HEK293 (cell line): Measurements from ENCODE around the gene DSE.

Experiments
- CTCF ChIA-PET: fragments of 350-600 bp; formaldehyde crosslinking; extraction: SDS; loops from one replicate; lab custom pipeline; 2021; ENCODE audit warnings: antibody characterized with exemption; lab: Yijun Ruan, JAX
- POLR2A ChIA-PET: fragments of 300-600 bp; formaldehyde crosslinking; extraction: SDS; loops from one replicate; lab custom pipeline; 2020; ENCODE audit warnings: antibody characterized with exemption, inconsistent platforms; lab: Yijun Ruan, JAX
- H3K27ac ChIP-seq: fragments of 200-500 bp; sonication (Bioruptor generic); 2 replicates; pipeline ENCODE4 v1.5.1; 2014; ENCODE audit warnings: low read depth, low read length, control low read depth, inconsistent platforms; ENCODE audit errors: extremely low read depth
- H3K36me3 ChIP-seq, 2 experiments: fragments of 200-500 bp in 1 of 2; sonication (Bioruptor generic) in 1 of 2; 1 replicate in 1 of 2; 2 replicates in 1 of 2; pipeline ENCODE4 v1.5.1; 2014 to 2017; ENCODE audit warnings: inconsistent platforms in 2 of 2, low read length in 2 of 2; ENCODE audit not compliant: control insufficient read depth in 2 of 2, insufficient read depth in 1 of 2
- H3K4me1 ChIP-seq: fragments of 200-500 bp; sonication (Bioruptor generic); 2 replicates; pipeline ENCODE4 v1.5.1; 2014; ENCODE audit warnings: mild to moderate bottlenecking, low read length, inconsistent platforms; ENCODE audit not compliant: control insufficient read depth, insufficient read depth
- H3K4me3 ChIP-seq: 2 replicates; pipeline ENCODE4 v1.5.1; 2011; ENCODE audit warnings: low read depth, mild to moderate bottlenecking, control low read depth, low read length, moderate library complexity
- H3K9me3 ChIP-seq: fragments of 200-500 bp; sonication (Bioruptor generic); 2 replicates; pipeline ENCODE4 v1.5.1; 2014; ENCODE audit warnings: low read depth, low read length, inconsistent platforms; ENCODE audit not compliant: control insufficient read depth, insufficient read depth
- GFI1B ChIP-seq: fragments of 450-650 bp; formaldehyde crosslinking; IDR thresholded peaks from 2 replicates; pipeline ENCODE4 v1.5.1; 2016; ENCODE audit warnings: missing biosample characterization, missing genetic modification characterization
- GLIS1 ChIP-seq: fragments of 450-650 bp; formaldehyde crosslinking; IDR thresholded peaks from 2 replicates; pipeline ENCODE4 v1.5.1; 2016; ENCODE audit warnings: missing biosample characterization, missing genetic modification characterization
- KLF1 ChIP-seq: fragments of 450-650 bp; formaldehyde crosslinking; IDR thresholded peaks from 2 replicates; pipeline ENCODE4 v1.5.1; 2016; ENCODE audit warnings: missing biosample characterization, missing genetic modification characterization
- KLF7 ChIP-seq: fragments of 450-650 bp; formaldehyde crosslinking; IDR thresholded peaks from 2 replicates; pipeline ENCODE4 v1.5.1; 2016; ENCODE audit warnings: missing biosample characterization, missing genetic modification characterization, borderline replicate concordance
- PRDM1 ChIP-seq: fragments of 450-650 bp; formaldehyde crosslinking; IDR thresholded peaks from 2 replicates; pipeline ENCODE4; 2016; ENCODE audit warnings: missing biosample characterization, missing genetic modification characterization
- SCRT2 ChIP-seq: fragments of 450-650 bp; formaldehyde crosslinking; IDR thresholded peaks from 2 replicates; pipeline ENCODE4 v1.5.1; 2016; ENCODE audit warnings: missing biosample characterization, missing genetic modification characterization
- YY1 ChIP-seq: fragments of 450-650 bp; formaldehyde crosslinking; IDR thresholded peaks from 2 replicates; pipeline ENCODE4 v1.5.1; 2018; ENCODE audit warnings: missing biosample characterization, missing genetic modification characterization
- ZBTB1 ChIP-seq: fragments of 450-650 bp; formaldehyde crosslinking; IDR thresholded peaks from 2 replicates; pipeline ENCODE4 v1.5.1; 2016; ENCODE audit warnings: missing biosample characterization, missing genetic modification characterization
- ZBTB11 ChIP-seq: fragments of 450-650 bp; formaldehyde crosslinking; conservative IDR thresholded peaks from 2 replicates; pipeline ENCODE4 v1.5.1; 2016; ENCODE audit warnings: low read depth, missing biosample characterization, missing genetic modification characterization
- ZBTB17 ChIP-seq: fragments of 450-650 bp; formaldehyde crosslinking; IDR thresholded peaks from 2 replicates; pipeline ENCODE4 v1.5.1; 2016; ENCODE audit warnings: missing biosample characterization, missing genetic modification characterization
- ZNF121 ChIP-seq: fragments of 450-650 bp; formaldehyde crosslinking; IDR thresholded peaks from 2 replicates; pipeline ENCODE4 v1.5.1; 2016; ENCODE audit warnings: missing biosample characterization, missing genetic modification characterization
- ZNF341 ChIP-seq: fragments of 450-650 bp; formaldehyde crosslinking; IDR thresholded peaks from 2 replicates; pipeline ENCODE4; 2016; ENCODE audit warnings: low read depth, missing biosample characterization, missing genetic modification characterization
- ZNF548 ChIP-seq: fragments of 450-650 bp; formaldehyde crosslinking; IDR thresholded peaks from 2 replicates; pipeline ENCODE4 v1.5.1; 2016; ENCODE audit warnings: missing biosample characterization, missing genetic modification characterization
- ZNF600 ChIP-seq: fragments of 450-650 bp; formaldehyde crosslinking; IDR thresholded peaks from 2 replicates; pipeline ENCODE4 v1.5.1; 2016; ENCODE audit warnings: missing biosample characterization, missing genetic modification characterization
- ZNF626 ChIP-seq: fragments of 450-650 bp; sonication (Bioruptor Pico); formaldehyde crosslinking; IDR thresholded peaks from 2 replicates; pipeline ENCODE4 v1.5.1; 2018; ENCODE audit warnings: missing biosample characterization, missing genetic modification characterization, inconsistent platforms
- ZNF654 ChIP-seq: fragments of 450-650 bp; formaldehyde crosslinking; IDR thresholded peaks from 2 replicates; pipeline ENCODE4 v1.5.1; 2016; ENCODE audit warnings: low read depth, missing biosample characterization, missing genetic modification characterization
- ZNF658 ChIP-seq: fragments of 450-650 bp; formaldehyde crosslinking; IDR thresholded peaks from 2 replicates; pipeline ENCODE4; 2016; ENCODE audit warnings: missing biosample characterization, missing genetic modification characterization
- ZNF660 ChIP-seq: fragments of 450-650 bp; IDR thresholded peaks from 2 replicates; pipeline ENCODE4 v1.5.1; 2018; ENCODE audit warnings: missing biosample characterization, mild to moderate bottlenecking, missing genetic modification characterization
- ZNF837 ChIP-seq: fragments of 450-650 bp; formaldehyde crosslinking; IDR thresholded peaks from 2 replicates; pipeline ENCODE4 v1.5.1; 2016; ENCODE audit warnings: missing biosample characterization, missing genetic modification characterization
- ZXDB ChIP-seq: fragments of 450-650 bp; formaldehyde crosslinking; IDR thresholded peaks from 2 replicates; pipeline ENCODE4 v1.5.1; 2016; ENCODE audit warnings: missing biosample characterization, missing genetic modification characterization
- TF ChIP-seq, protein P1 (sequence below): fragments of 450-650 bp; formaldehyde crosslinking; IDR thresholded peaks from 2 replicates; pipeline ENCODE4 v1.5.1; 2016; ENCODE audit warnings: missing biosample characterization, missing genetic modification characterization
- TF ChIP-seq, protein P2 (sequence below): fragments of 450-650 bp; formaldehyde crosslinking; IDR thresholded peaks from 2 replicates; pipeline ENCODE4 v1.5.1; 2016; ENCODE audit warnings: missing biosample characterization, missing genetic modification characterization
- TF ChIP-seq, protein P3 (sequence below): fragments of 450-650 bp; formaldehyde crosslinking; IDR thresholded peaks from 2 replicates; pipeline ENCODE4 v1.5.1; 2017; ENCODE audit warnings: missing biosample characterization, missing genetic modification characterization

The DSE gene

DNA sequence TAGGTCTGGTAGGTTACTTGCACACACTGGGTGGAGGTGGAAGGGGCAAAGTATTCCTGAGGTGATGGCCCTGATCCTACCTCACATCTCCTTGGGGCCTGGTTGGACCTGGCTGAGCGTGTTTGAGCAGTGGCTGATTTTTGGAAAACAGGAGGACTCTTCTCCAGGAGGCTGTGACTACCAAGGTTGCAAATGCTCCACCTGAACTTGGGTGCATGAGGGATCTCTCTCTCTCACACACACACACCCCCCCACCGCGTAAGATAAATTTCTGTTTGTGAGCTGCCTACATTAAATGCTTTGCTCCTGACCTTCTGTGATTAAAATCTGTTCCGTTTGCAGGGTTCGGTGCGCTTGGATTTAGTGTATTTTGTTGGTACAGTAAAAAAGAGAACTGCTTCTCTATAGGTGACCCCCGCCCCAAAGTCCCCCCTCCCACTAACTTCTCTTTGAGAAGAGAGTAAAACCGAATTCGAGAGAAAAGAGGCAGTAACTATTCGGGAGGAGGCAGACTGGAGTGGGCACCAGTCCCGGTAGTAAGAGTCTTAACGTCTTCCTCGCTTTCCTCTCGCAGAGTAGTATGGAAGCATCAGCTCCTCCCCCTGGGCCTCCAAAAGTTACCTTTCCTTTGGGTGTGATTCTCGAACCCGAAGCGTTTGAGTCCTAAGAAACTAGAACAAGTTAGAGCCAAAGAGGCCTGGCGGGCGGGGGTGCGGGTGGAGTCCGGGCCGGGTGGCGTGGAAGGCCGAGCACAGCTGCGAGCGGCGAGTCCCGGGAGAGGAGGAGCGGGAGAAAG lies 585 bp upstream of the DSE start:
- ChIA-PET CTCF (interaction anchor here (0.6 to 4.0 kb wide), 8 partner anchors 8 to 192 kb away, joined by 3 to 20 read pairs (median 6); partner anchors contain the start of gene CALHM5), POLR2A (interaction anchor here (0.6 to 3.0 kb wide), 12 partner anchors 8 to 246 kb away, joined by 3 to 14 read pairs (median 5); partner anchors contain the start of genes CALHM5, RSPH4A and RWDD1)

DNA sequence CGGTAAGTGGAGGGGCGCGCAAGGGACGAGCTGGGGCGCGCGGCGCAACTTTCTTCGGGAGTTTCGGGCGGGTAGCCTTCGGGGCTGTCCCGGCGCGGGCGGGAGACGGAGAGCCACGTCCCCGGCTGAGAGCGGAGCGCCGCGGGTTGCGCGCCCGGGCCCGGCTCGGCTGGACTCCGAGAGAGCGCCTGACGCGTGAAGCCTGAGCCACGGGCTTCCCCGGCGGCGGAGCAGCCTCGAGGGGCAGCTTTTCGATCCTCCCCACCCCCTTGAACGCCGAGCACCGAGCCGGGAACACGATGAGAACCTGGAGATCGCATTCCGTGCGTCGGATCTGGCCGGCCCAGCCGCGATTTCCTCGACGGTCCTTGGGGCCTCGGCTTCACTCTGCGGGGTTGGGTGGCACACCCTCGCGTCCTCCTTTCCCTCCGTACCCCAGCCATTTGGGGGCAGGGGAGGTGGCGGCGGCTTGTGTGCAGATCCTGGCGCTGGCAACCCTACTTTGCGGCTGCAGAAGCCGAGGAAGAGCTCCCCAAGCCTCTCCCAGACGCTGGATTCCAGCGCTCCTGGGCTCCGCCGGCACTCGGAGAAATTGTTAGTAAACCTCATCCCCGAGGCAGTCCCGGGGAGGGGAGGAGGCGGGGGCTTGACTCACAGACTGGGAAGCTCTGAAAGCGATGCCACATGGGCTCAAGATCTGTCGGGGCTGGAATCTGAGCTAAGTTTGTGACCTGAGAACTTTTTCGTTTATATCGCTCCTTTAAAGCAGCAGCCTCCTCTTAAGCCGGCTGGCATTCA lies 572 bp downstream of the DSE start:
- H3K9me3 ChIP-seq = no peaks in the 10 kb centered on the region
- CTCF ChIA-PET = interaction anchor here (0.6 to 2.0 kb wide), 14 partner anchors 9 to 976 kb away, joined by 3 to 8 read pairs (median 4); partner anchors contain the start of gene CALHM5
- peak overlapping the region; percentile 87 for H3K4me3 ChIP-seq
- H3K27ac ChIP-seq = peak overlapping the region; percentile 96
- no peaks in the 10 kb centered on the region for H3K36me3 ChIP-seq
- H3K4me1 ChIP-seq = peaks cover 3% of the 10 kb centered on the region; the same call in 1 of the 2 replicates
- POLR2A ChIA-PET = interaction anchor here (0.7 to 3.0 kb wide), 20 partner anchors 10 to 245 kb away, joined by 3 to 14 read pairs (median 4); partner anchors contain the start of genes CALHM5, RSPH4A, RWDD1 and TSPYL1
- TF ChIP-seq ZNF341 (tag by site-specific recombination) (peak; percentile 44; the same call in 1 of the 2 replicates), ZXDB (peak; percentile 38), ZNF626 (tag by site-specific recombination) (no peak), ZNF837 (tag by site-specific recombination) (0 out of 2 replicates have a peak, but pooled peaks have one; percentile 17), SCRT2 (tag by site-specific recombination) (0 out of 2 replicates have a peak, but pooled peaks have one; percentile 15), ZNF121 (tag by site-specific recombination) (peak; percentile 47; the same call in 1 of the 2 replicates), ZBTB11 (tag by site-specific recombination) (peak; percentile 37; the same call in 1 of the 2 replicates), KLF7 (tag by site-specific recombination) (0 out of 2 replicates have a peak, but pooled peaks have one; percentile 27), ZBTB17 (peak; percentile 99), GLIS1 (peak; percentile 11; the same call in 1 of the 2 replicates), ZNF548 (tag by site-specific recombination) (no peak), ZNF654 (tag by site-specific recombination) (no peak), ZNF600 (tag by site-specific recombination) (peak; percentile 80; the same call in 1 of the 2 replicates)
- TF ChIP-seq, protein P1, sequence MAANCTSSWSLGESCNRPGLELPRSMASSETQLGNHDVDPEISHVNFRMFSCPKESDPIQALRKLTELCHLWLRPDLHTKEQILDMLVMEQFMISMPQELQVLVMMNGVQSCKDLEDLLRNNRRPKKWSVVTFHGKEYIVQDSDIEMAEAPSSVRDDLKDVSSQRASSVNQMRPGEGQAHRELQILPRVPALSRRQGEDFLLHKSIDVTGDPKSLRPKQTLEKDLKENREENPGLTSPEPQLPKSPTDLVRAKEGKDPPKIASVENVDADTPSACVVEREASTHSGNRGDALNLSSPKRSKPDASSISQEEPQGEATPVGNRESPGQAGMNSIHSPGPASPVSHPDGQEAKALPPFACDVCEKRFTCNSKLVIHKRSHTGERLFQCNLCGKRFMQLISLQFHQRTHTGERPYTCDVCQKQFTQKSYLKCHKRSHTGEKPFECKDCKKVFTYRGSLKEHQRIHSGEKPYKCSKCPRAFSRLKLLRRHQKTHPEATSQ (tag by site-specific recombination) = peak; percentile 31; the same call in 1 of the 2 replicates

More for the DNA sequence above, 585 bp upstream of the DSE start:
- peak overlapping the region; percentile 87 for H3K4me3 ChIP-seq
- no peaks in the 10 kb centered on the region for H3K36me3 ChIP-seq
- H3K9me3 ChIP-seq = no peaks in the 10 kb centered on the region
- H3K4me1 ChIP-seq = no peaks in the 10 kb centered on the region
- H3K27ac ChIP-seq = peak overlapping the region; percentile 96
- no peak for TF ChIP-seq ZNF658 (tag by site-specific recombination)
- TF ChIP-seq YY1 (tag by site-specific recombination) = no peak
- no peak for TF ChIP-seq ZBTB1
- TF ChIP-seq GFI1B (tag by site-specific recombination) = 0 out of 2 replicates have a peak, but pooled peaks have one; percentile 7
- TF ChIP-seq, protein P2, sequence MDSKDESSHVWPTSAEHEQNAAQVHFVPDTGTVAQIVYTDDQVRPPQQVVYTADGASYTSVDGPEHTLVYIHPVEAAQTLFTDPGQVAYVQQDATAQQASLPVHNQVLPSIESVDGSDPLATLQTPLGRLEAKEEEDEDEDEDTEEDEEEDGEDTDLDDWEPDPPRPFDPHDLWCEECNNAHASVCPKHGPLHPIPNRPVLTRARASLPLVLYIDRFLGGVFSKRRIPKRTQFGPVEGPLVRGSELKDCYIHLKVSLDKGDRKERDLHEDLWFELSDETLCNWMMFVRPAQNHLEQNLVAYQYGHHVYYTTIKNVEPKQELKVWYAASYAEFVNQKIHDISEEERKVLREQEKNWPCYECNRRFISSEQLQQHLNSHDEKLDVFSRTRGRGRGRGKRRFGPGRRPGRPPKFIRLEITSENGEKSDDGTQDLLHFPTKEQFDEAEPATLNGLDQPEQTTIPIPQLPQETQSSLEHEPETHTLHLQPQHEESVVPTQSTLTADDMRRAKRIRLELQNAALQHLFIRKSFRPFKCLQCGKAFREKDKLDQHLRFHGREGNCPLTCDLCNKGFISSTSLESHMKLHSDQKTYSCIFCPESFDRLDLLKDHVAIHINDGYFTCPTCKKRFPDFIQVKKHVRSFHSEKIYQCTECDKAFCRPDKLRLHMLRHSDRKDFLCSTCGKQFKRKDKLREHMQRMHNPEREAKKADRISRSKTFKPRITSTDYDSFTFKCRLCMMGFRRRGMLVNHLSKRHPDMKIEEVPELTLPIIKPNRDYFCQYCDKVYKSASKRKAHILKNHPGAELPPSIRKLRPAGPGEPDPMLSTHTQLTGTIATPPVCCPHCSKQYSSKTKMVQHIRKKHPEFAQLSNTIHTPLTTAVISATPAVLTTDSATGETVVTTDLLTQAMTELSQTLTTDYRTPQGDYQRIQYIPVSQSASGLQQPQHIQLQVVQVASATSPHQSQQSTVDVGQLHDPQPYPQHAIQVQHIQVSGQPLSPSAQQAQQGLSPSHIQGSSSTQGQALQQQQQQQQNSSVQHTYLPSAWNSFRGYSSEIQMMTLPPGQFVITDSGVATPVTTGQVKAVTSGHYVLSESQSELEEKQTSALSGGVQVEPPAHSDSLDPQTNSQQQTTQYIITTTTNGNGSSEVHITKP (tag by site-specific recombination) = peak; percentile 96
- TF ChIP-seq ZNF660 = 0 out of 2 replicates have a peak, but pooled peaks have one; percentile 7
- TF ChIP-seq, protein P3, sequence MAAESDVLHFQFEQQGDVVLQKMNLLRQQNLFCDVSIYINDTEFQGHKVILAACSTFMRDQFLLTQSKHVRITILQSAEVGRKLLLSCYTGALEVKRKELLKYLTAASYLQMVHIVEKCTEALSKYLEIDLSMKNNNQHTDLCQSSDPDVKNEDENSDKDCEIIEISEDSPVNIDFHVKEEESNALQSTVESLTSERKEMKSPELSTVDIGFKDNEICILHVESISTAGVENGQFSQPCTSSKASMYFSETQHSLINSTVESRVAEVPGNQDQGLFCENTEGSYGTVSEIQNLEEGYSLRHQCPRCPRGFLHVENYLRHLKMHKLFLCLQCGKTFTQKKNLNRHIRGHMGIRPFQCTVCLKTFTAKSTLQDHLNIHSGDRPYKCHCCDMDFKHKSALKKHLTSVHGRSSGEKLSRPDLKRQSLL = 0 out of 2 replicates have a peak, but pooled peaks have one; percentile 20
- no peak for TF ChIP-seq ZBTB17
- peak; percentile 22; the same call in 1 of the 2 replicates for TF ChIP-seq PRDM1 (tag by site-specific recombination)
- TF ChIP-seq KLF1 (tag by site-specific recombination) = no peak
